ENCODE results near the gene SLC25A23. TPM values are rescaled to one million over a fixed set of nuclear protein-coding genes. Genes with fewer than 3 reads are reported as not detected.

Gene SLC25A23
- total and polyA plus RNA-seq, 10 of the 15 experiments (the other 5 are each of a cell fraction or from before 2014, with no cell fraction given): 10.2 to 85.8 (median 50.0) TPM

DNA sequence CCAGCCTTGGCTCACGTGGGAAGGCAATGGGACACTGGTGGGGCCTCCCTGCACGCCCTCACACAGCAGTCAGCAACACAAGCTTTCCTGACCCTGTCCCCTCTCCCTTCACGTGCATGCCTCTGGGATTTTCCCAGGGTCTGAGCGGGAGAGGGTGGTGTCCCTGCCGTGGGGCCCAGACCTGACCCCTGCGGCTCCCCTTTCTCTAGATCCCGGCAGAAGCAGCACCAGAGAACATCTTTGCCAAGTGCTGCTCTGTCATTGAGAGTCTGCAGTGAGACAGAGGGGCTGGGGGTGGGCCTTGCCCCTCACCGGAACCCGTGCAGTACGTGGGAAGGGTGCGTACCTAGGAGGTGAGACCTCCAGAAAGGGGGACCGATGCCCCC lies 47.5 kb downstream of the SLC25A23 start:
- peaks cover 8 to 21% of the 10 kb centered on the region in 2 experiments; a peak in 3 of 4 replicates for H3K36me3 ChIP-seq (ENCODE audit: control insufficient read depth in 2 of 2, insufficient read depth in 2 of 2, low read length in 1 of 2)
- H3K79me2 ChIP-seq (ENCODE audit: control insufficient read depth, insufficient read depth, low read length): no peaks in the 10 kb centered on the region
- no peak overlapping the region for H3K4me2 ChIP-seq (ENCODE audit: control insufficient read depth, insufficient read depth)
- H3K27me3 ChIP-seq (replicated peaks in 1 of 2; ENCODE audit: control insufficient read depth in 2 of 2, insufficient read depth in 2 of 2, low read length in 1 of 2): no peaks in the 10 kb centered on the region
- BruUV-seq (replicated peaks): no TSS peak
- DNase-seq (ENCODE audit: low read depth, low spot score): no peak
- no peaks in the 10 kb centered on the region for H3K9me3 ChIP-seq (replicated peaks; ENCODE audit: control insufficient read depth, insufficient read depth, low read length)
- no peaks in the 10 kb centered on the region for H3K4me1 ChIP-seq (ENCODE audit: control insufficient read depth, insufficient read depth, low read length)
- intact Hi-C loops (cut with micrococcal nuclease; ENCODE audit: unreplicated experiment): no loop called here
- ChIA-PET SMC1A (ENCODE audit: uncharacterized antibody, unreplicated experiment) (no interaction called here), POLR2A (no interaction called here), CTCF (interaction anchor here (1.1 to 1.9 kb wide), 3 partner anchors 11 to 286 kb away, joined by 3 to 5 read pairs (median 3); no protein-coding TSS in a partner anchor), RAD21 (ENCODE audit: unreplicated experiment) (no interaction called here)
- no peak overlapping the region for H3K4me3 ChIP-seq
- H2AFZ ChIP-seq (ENCODE audit: control insufficient read depth, low read depth, low read length): no peak overlapping the region
- H3K27ac ChIP-seq (ENCODE audit: control insufficient read depth, insufficient read depth): no peak overlapping the region
- 72% methylated on average over 12 of the region's 12 CpGs for WGBS (ENCODE audit: insufficient coverage, insufficient replicate concordance, low lambda C conversion rate, missing lambda C conversion rate)
- no peak for FAIRE-seq
- TF ChIP-seq NFYA (IDR thresholded peaks at IDR 0.05; ENCODE audit: borderline replicate concordance, low read depth, low read length) (no peak), POLR2A (IDR thresholded peaks at IDR 0.05; ENCODE audit: low read depth, low read length) (peak; percentile 64; the same call in 1 of the 2 replicates)
- in situ Hi-C loops (cut with MboI): no loop called here
- H3K9ac ChIP-seq (ENCODE audit: control insufficient read depth, insufficient read depth, low read length): no peak overlapping the region
- no peaks in the 10 kb centered on the region for H4K20me1 ChIP-seq (ENCODE audit: control insufficient read depth, insufficient read depth)
- peak; percentile 10 for ATAC-seq

DNA sequence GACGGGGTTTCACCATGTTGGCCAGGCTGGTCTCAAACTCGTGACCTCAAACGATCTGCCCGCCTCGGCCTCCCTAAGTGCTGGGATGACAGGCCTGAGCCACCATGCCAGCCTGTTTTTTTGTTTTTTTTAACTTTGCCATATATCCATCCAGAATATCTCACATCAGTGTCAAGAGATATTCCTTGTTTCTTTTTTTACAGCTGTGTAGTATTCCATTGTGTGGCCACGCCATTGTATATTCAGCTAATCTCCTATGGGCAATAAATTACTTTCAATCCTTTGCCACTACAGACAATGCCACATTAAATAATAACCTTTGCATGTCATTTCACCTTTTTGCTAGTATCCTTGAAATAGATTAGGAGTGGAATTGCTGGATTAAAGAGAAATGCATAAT lies 50.2 kb downstream of the SLC25A23 start:
- Histone ChIP-seq H3K36me3 (ENCODE audit: control insufficient read depth in 2 of 2, insufficient read depth in 2 of 2, low read length in 1 of 2) (peaks cover 0 to 4% of the 10 kb centered on the region in 2 experiments; a peak in 2 of 4 replicates), H4K20me1 (ENCODE audit: control insufficient read depth, insufficient read depth) (no peaks in the 10 kb centered on the region), H3K27me3 (replicated peaks in 1 of 2; ENCODE audit: control insufficient read depth in 2 of 2, insufficient read depth in 2 of 2, low read length in 1 of 2) (no peaks in the 10 kb centered on the region), H3K9me3 (replicated peaks; ENCODE audit: control insufficient read depth, insufficient read depth, low read length) (no peaks in the 10 kb centered on the region), H2AFZ (ENCODE audit: control insufficient read depth, low read depth, low read length) (no peak overlapping the region), H3K9ac (ENCODE audit: control insufficient read depth, insufficient read depth, low read length) (no peak overlapping the region), H3K4me1 (ENCODE audit: control insufficient read depth, insufficient read depth, low read length) (no peaks in the 10 kb centered on the region), H3K4me3 (no peak overlapping the region), H3K27ac (ENCODE audit: control insufficient read depth, insufficient read depth) (no peak overlapping the region), H3K4me2 (ENCODE audit: control insufficient read depth, insufficient read depth) (no peak overlapping the region), H3K79me2 (ENCODE audit: control insufficient read depth, insufficient read depth, low read length) (no peaks in the 10 kb centered on the region)
- ChIA-PET SMC1A (ENCODE audit: uncharacterized antibody, unreplicated experiment) (no interaction called here), RAD21 (ENCODE audit: unreplicated experiment) (no interaction called here), CTCF (no interaction called here), POLR2A (no interaction called here)
- FAIRE-seq (no peak), DNase-seq (ENCODE audit: low read depth, low spot score) (no peak), ATAC-seq (no peak)
- intact Hi-C loops (cut with micrococcal nuclease; ENCODE audit: unreplicated experiment): no loop called here
- TF ChIP-seq GABPA (IDR thresholded peaks at IDR 0.05; ENCODE audit: low read depth) (no peak), NFXL1 (IDR thresholded peaks at IDR 0.05; ENCODE audit: borderline replicate concordance) (no peak), ESRRA (IDR thresholded peaks at IDR 0.05; ENCODE audit: low read length) (no peak), NFYB (IDR thresholded peaks at IDR 0.05; ENCODE audit: insufficient read depth, low read depth, low read length) (no peak), KAT2A (conservative IDR thresholded peaks at IDR 0.05; ENCODE audit: control insufficient read depth, low read depth, low read length) (no peak), STAT1 (conservative IDR thresholded peaks at IDR 0.05) (no peak), NFIC (IDR thresholded peaks at IDR 0.05; ENCODE audit: low read depth, low read length) (no peak), RELA (IDR thresholded peaks at IDR 0.05; ENCODE audit: borderline replicate concordance, partially characterized antibody) (no peak)
- TF ChIP-seq, protein P1, sequence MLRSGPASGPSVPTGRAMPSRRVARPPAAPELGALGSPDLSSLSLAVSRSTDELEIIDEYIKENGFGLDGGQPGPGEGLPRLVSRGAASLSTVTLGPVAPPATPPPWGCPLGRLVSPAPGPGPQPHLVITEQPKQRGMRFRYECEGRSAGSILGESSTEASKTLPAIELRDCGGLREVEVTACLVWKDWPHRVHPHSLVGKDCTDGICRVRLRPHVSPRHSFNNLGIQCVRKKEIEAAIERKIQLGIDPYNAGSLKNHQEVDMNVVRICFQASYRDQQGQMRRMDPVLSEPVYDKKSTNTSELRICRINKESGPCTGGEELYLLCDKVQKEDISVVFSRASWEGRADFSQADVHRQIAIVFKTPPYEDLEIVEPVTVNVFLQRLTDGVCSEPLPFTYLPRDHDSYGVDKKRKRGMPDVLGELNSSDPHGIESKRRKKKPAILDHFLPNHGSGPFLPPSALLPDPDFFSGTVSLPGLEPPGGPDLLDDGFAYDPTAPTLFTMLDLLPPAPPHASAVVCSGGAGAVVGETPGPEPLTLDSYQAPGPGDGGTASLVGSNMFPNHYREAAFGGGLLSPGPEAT (IDR thresholded peaks at IDR 0.05; ENCODE audit: low read depth): no peak
- TF ChIP-seq, protein P2, sequence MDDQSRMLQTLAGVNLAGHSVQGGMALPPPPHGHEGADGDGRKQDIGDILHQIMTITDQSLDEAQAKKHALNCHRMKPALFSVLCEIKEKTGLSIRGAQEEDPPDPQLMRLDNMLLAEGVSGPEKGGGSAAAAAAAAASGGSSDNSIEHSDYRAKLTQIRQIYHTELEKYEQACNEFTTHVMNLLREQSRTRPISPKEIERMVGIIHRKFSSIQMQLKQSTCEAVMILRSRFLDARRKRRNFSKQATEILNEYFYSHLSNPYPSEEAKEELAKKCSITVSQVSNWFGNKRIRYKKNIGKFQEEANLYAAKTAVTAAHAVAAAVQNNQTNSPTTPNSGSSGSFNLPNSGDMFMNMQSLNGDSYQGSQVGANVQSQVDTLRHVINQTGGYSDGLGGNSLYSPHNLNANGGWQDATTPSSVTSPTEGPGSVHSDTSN (IDR thresholded peaks at IDR 0.05; ENCODE audit: insufficient replicate concordance, low read depth, low read length): no peak
- in situ Hi-C loops (cut with MboI): no loop called here
- 89% methylated on average over 6 of the region's 6 CpGs for WGBS (ENCODE audit: insufficient coverage, insufficient replicate concordance, low lambda C conversion rate, missing lambda C conversion rate)
- BruUV-seq (replicated peaks): no TSS peak
